Ramos (cell line): Measurements from ENCODE around the gene GTPBP1.

Experiments used
- in situ Hi-C: fragments of 300-500 bp; cut with MboI; formaldehyde crosslinking; loops from one replicate; pipeline ENCODE4 v1.14.3; 2022; ENCODE audit warnings: low sequenced_read_pairs; ENCODE audit not compliant: unreplicated experiment

GTPBP1 gene

GRCh38 chr22:38705235-38706100 is at the start of gene GTPBP1:
Gene GTPBP1 (plus strand): TSS chr22:38705944. CDS start chr22:38705956, 12 bp downstream.
- in situ Hi-C loops: no loop called here

- in situ Hi-C loops: no loop called here
Observed at GRCh38 chr22:38656256-38657044, 49.3 kb upstream of the GTPBP1 start, which contains the start of the genes CBY1 and FAM227A. Gene CBY1 (plus strand): TSS chr22:38656638. CDS start chr22:38668055, 11,417 bp downstream. Gene FAM227A (minus strand): TSS chr22:38656392. CDS start chr22:38650168, 6,224 bp downstream.

GRCh38 chr22:38657045-38657909 is 48.5 kb upstream of the GTPBP1 start:
- in situ Hi-C loops: no loop called here

GRCh38 chr22:38674888-38675287 is 30.9 kb upstream of the GTPBP1 start:
- in situ Hi-C loops: no loop called here

GRCh38 chr22:38675833-38676232 is 29.9 kb upstream of the GTPBP1 start:
- in situ Hi-C loops: no loop called here

GRCh38 chr22:38681582-38682335 is 24.0 kb upstream of the GTPBP1 start, which contains the start of gene TOMM22:
Gene TOMM22 (plus strand): TSS chr22:38681957. CDS start chr22:38681979, 22 bp downstream.
- in situ Hi-C loops: no loop called here

GRCh38 chr22:38684895-38685294 is 20.8 kb upstream of the GTPBP1 start:
- in situ Hi-C loops: no loop called here

- in situ Hi-C loops: no loop called here
Observed at GRCh38 chr22:38685761-38686160, 20.0 kb upstream of the GTPBP1 start.

GRCh38 chr22:38689651-38690050 is 16.1 kb upstream of the GTPBP1 start:
- in situ Hi-C loops: no loop called here

- in situ Hi-C loops: no loop called here
Observed at GRCh38 chr22:38694049-38694448, 11.7 kb upstream of the GTPBP1 start.

- in situ Hi-C loops: no loop called here
Observed at GRCh38 chr22:38694940-38695339, 10.8 kb upstream of the GTPBP1 start.

- in situ Hi-C loops: no loop called here
Observed at GRCh38 chr22:38696606-38697424, 8.9 kb upstream of the GTPBP1 start.

GRCh38 chr22:38697425-38698089 is 8.2 kb upstream of the GTPBP1 start:
- in situ Hi-C loops: no loop called here

- in situ Hi-C loops: no loop called here
Observed at GRCh38 chr22:38698407-38699094, 7.2 kb upstream of the GTPBP1 start.

GRCh38 chr22:38699143-38699542 is 6.6 kb upstream of the GTPBP1 start:
- in situ Hi-C loops: no loop called here

- in situ Hi-C loops: no loop called here
Observed at GRCh38 chr22:38699784-38700183, 6.0 kb upstream of the GTPBP1 start.

GRCh38 chr22:38700270-38700788 is 5.4 kb upstream of the GTPBP1 start:
- in situ Hi-C loops: no loop called here
